Measurements from ENCODE around the gene FCHSD2. TPM values are rescaled to one million over a fixed set of nuclear protein-coding genes. Genes with fewer than 3 reads are reported as not detected.

FCHSD2 gene
- total and polyA plus RNA-seq, 7 donors: 5.7 to 18.5 (median 9.7) TPM

DNA sequence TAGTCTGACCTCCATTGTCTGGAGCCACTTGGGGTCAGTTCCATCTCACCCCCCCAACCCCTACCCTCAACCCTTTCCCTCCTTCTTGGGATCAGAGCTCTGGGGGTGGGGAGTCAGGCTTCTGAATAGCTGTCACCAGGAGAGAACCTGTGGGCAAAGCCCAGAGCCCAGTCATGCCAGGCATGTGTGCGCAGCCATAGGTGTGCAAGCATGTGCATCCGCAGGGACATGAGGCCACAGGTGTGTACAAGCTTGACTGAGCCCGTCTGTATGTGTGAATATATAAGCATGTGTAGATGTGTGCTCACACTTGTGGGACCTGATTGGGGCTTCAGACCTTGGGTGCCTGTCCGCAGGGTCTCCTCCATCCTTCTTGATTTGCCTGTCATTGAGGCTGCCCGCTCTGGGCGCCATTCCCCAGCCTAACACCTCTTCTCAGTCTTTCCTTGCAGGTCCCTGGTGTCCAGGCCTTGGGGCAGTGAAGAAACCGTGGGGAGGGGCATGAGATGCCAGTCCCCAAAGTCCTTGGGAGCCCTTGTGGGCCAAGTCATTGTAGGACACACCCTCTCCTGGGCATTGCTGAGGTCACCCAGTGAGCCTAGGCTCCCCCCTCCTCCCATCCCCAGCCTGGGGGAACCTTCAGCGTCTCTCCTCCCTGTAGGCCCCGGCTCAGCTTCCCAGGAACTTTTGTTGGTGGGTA lies 318.9 kb downstream of the FCHSD2 start:
- H3K4me1 ChIP-seq: no peaks in the 10 kb centered on the region
- intact Hi-C loops (cut with DNase I): no loop called here
- no peaks in the 10 kb centered on the region for H3K27me3 ChIP-seq (ENCODE audit: insufficient read depth in 3 of 3, low read length in 2 of 3)
- TF ChIP-seq, protein P1, sequence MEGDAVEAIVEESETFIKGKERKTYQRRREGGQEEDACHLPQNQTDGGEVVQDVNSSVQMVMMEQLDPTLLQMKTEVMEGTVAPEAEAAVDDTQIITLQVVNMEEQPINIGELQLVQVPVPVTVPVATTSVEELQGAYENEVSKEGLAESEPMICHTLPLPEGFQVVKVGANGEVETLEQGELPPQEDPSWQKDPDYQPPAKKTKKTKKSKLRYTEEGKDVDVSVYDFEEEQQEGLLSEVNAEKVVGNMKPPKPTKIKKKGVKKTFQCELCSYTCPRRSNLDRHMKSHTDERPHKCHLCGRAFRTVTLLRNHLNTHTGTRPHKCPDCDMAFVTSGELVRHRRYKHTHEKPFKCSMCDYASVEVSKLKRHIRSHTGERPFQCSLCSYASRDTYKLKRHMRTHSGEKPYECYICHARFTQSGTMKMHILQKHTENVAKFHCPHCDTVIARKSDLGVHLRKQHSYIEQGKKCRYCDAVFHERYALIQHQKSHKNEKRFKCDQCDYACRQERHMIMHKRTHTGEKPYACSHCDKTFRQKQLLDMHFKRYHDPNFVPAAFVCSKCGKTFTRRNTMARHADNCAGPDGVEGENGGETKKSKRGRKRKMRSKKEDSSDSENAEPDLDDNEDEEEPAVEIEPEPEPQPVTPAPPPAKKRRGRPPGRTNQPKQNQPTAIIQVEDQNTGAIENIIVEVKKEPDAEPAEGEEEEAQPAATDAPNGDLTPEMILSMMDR (IDR thresholded peaks at IDR 0.05): no peak
- ATAC-seq: no peak
- no peak overlapping the region for H3K4me3 ChIP-seq
- no peak for DNase-seq
- peaks cover 0 to 13% of the 10 kb centered on the region in 2 donors for H3K36me3 ChIP-seq (ENCODE audit: insufficient read depth in 1 of 2, low read depth in 1 of 2)
- H3K9me3 ChIP-seq: no peaks in the 10 kb centered on the region
- 83 to 93% (median 88%) methylated on average over 9 of the region's 9 CpGs for WGBS, 3 donors
- peak overlapping the region; percentile 4 for H3K27ac ChIP-seq

DNA sequence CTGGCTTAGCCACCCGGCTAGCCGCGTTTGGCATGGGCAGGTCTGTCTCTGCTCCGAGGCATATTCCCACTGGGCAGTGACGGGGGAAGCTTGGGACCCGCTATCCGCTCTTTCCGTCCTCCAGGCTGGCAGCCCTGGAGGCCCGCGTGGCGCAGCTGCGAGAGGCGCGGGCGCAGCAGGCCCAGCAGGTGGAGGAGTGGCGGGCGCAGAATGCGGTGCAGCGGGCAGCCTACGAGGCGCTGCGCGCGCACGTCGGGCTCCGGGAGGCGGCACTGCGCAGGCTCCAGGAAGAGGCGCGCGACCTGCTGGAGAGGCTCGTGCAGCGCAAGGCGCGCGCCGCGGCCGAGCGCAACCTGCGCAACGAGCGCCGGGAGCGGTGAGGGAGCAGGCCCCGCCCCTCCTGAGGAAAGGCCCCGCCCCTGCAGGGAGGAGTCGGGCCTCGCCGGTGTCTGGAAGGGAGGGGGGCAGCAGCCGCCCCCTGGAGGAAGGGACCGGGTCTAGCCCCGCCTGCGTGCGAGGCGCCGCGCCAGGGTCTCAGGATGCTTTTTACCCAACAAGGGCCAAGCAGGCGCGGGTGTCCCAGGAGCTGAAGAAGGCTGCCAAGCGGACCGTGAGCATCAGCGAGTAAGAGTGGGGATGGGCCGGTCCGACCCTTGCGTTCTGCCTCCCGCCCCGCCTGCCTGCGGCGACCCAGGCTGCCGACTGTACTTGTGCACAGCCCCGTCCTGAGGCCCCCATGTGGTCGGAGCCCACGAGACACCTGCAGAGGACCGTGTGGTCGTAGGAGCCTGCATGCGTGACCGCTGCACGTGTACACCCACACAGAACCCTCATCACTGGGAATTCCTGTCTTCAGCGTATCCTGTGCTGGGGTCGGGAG lies 320.0 kb downstream of the FCHSD2 start:
- Histone ChIP-seq H3K4me3 (peak overlapping the region; percentile 65), H3K9me3 (no peaks in the 10 kb centered on the region), H3K4me1 (no peaks in the 10 kb centered on the region), H3K36me3 (ENCODE audit: insufficient read depth in 1 of 2, low read depth in 1 of 2) (peaks cover 0 to 19% of the 10 kb centered on the region in 2 donors), H3K27ac (peak overlapping the region; percentile 75), H3K27me3 (ENCODE audit: insufficient read depth in 3 of 3, low read length in 2 of 3) (no peaks in the 10 kb centered on the region)
- intact Hi-C loops (cut with DNase I): no loop called here
- ATAC-seq (peak; percentile 91 to 94 (median 92)), DNase-seq (peak; percentile 89 to 95)
- TF ChIP-seq, protein P1 (IDR thresholded peaks at IDR 0.05): no peak
- WGBS, 3 donors: 6 to 12% (median 9%) methylated on average over 58 to 82 of the region's 82 CpGs

DNA sequence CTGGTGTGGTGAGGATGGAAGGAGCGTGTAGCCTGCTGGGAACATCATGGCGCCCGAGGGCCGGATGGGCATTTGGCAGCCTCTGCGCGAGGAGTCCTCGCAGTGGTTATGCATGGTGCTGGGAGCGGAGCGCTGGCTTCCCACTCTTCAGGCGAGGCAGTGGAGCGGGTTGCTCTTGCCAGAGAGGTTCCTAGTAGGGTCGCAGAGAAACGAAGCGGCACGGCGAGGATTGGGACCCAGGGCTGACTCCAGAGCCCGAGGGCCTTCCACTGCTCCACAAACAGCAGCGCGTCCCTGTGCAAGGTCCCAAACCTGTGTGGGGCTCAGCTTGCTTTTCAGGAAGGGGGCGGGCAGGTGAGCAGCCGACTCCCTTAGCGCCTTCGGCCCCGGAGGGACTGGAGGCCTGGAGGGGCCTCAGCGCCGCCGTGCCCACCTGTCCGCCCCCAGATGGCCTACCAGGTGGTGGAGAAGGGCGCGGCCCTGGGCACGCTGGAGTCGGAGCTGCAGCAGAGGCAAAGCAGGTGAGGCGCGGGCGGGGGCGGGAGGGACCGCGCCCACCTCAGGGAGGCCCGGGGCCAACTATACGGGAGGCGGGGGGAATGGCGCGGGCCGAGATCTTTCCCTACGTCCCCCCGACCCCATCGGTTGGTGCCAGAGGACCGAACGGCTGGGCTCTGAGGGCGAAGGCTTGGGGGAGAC lies 320.7 kb downstream of the FCHSD2 start:
- peak overlapping the region; percentile 75 for H3K27ac ChIP-seq
- DNase-seq (no peak), ATAC-seq (peak; percentile 11 to 24 (median 18))
- WGBS, 3 donors: 42 to 47% (median 45%) methylated on average over 50 of the region's 50 CpGs
- intact Hi-C loops (cut with DNase I): no loop called here
- TF ChIP-seq, protein P1 (IDR thresholded peaks at IDR 0.05): no peak
- peaks cover 0 to 19% of the 10 kb centered on the region in 2 donors for H3K36me3 ChIP-seq (ENCODE audit: insufficient read depth in 1 of 2, low read depth in 1 of 2)
- peak overlapping the region; percentile 65 for H3K4me3 ChIP-seq
- no peaks in the 10 kb centered on the region for H3K27me3 ChIP-seq (ENCODE audit: insufficient read depth in 3 of 3, low read length in 2 of 3)
- H3K9me3 ChIP-seq: no peaks in the 10 kb centered on the region
- H3K4me1 ChIP-seq: peaks cover 2% of the 10 kb centered on the region

DNA sequence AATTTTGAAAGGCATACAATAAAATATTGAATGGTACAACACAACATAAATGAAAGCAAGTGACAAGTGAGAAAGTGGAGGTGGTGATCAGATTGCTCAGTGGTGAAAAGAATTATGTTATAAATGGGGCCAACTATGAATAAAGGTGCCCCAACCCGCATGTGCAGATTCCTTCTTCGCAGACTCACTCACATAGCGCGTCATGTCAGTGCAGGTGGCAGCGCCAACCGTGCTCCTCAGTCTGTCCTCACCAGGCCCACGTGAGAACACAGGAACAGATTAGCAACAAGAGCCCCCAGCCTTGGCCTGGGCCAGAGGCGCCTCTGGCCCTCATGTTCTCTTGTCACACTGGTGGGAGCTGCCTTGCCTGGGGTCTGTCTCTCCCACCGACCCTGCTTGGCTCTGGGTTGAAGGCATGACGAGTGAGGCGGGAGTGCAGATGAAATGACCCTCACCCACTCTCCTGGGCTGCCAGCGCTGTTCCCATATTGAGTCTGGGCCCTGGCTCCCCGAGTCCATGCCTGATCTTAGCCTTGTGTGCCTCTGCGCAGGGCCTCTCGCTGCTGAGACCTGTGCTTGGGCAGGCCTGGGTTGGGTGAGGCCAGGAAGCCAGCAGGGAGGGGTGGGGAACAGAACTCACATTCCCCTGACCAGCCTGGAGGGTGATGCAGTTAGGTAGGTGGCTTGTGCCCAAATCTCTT lies 321.5 kb downstream of the FCHSD2 start:
- Histone ChIP-seq H3K36me3 (ENCODE audit: insufficient read depth in 1 of 2, low read depth in 1 of 2) (peaks cover 0 to 19% of the 10 kb centered on the region in 2 donors), H3K4me1 (peaks cover 5% of the 10 kb centered on the region), H3K27ac (no peak overlapping the region), H3K9me3 (no peaks in the 10 kb centered on the region), H3K27me3 (ENCODE audit: insufficient read depth in 3 of 3, low read length in 2 of 3) (no peaks in the 10 kb centered on the region), H3K4me3 (no peak overlapping the region)
- intact Hi-C loops (cut with DNase I): no loop called here
- WGBS, 3 donors: 96 to 97% (median 96%) methylated on average over 15 of the region's 15 CpGs
- TF ChIP-seq, protein P1 (IDR thresholded peaks at IDR 0.05): no peak
- no peak for ATAC-seq
- no peak for DNase-seq
